Keratinocyte (primary cell): ENCODE results near the gene BRCA2. TPM values are rescaled to one million over a fixed set of nuclear protein-coding genes. Genes with fewer than 3 reads are reported as not detected.

Experiments
- DNase-seq: peaks from one replicate; pipeline ENCODE4 v3.0.0-alpha.2; 2011; ENCODE audit warnings: low read depth, missing footprints, low spot score
- FAIRE-seq: peaks from 2 replicates; lab custom pipeline; 2011; peaks lifted over from hg19 to GRCh38; lab: Jason Lieb, UNC
- H2AFZ ChIP-seq: 2 replicates; pipeline ENCODE4 v1.6.0; 2012; ENCODE audit warnings: low read length, control low read depth, inconsistent platforms; ENCODE audit not compliant: control insufficient read depth
- H3K27ac ChIP-seq: 2 replicates; pipeline ENCODE4 v1.5.1; 2011; ENCODE audit warnings: low read length; ENCODE audit not compliant: control insufficient read depth, insufficient read depth
- H3K27me3 ChIP-seq: 3 replicates; pipeline ENCODE4 v1.6.0; 2011; ENCODE audit warnings: low read length; ENCODE audit not compliant: control insufficient read depth, insufficient read depth; ENCODE audit errors: extremely low read depth
- H3K36me3 ChIP-seq, 2 experiments: 2 replicates in 1 of 2; 3 replicates in 1 of 2; pipeline ENCODE4 v1.5.1; 2011; ENCODE audit warnings: low read length in 2 of 2, mild to moderate bottlenecking in 1 of 2; ENCODE audit not compliant: control insufficient read depth in 2 of 2, insufficient read depth in 2 of 2; ENCODE audit errors: extremely low read depth in 1 of 2
- H3K4me1 ChIP-seq: 3 replicates; pipeline ENCODE4 v1.5.1; 2011; ENCODE audit warnings: low read length; ENCODE audit not compliant: control insufficient read depth, insufficient read depth; ENCODE audit errors: extremely low read depth
- H3K4me2 ChIP-seq: 3 replicates; pipeline ENCODE4 v1.6.0; 2011; ENCODE audit warnings: low read depth, low read length; ENCODE audit not compliant: control insufficient read depth, insufficient read depth; ENCODE audit errors: extremely low read depth
- H3K4me3 ChIP-seq, 3 experiments: fragments of 200-600 bp in 1 of 3; sonication (generic) in 1 of 3; 2 replicates in 2 of 3; 3 replicates in 1 of 3; pipeline ENCODE4 v1.5.1; 2011 to 2016; ENCODE audit warnings: low read length in 3 of 3, mild to moderate bottlenecking in 3 of 3, control low read depth in 2 of 3, inconsistent platforms in 1 of 3, low read depth in 1 of 3, mixed read lengths in 1 of 3, mixed run types in 1 of 3, moderate library complexity in 1 of 3; ENCODE audit not compliant: control insufficient read depth in 2 of 3, insufficient read depth in 2 of 3; ENCODE audit errors: extremely low read depth in 1 of 3
- H3K79me2 ChIP-seq: 2 replicates; pipeline ENCODE4 v1.6.0; 2012; ENCODE audit warnings: low read length; ENCODE audit not compliant: control insufficient read depth, insufficient read depth
- H3K9ac ChIP-seq: 3 replicates; pipeline ENCODE4 v1.6.0; 2011; ENCODE audit warnings: low read length; ENCODE audit not compliant: control insufficient read depth, insufficient read depth; ENCODE audit errors: extremely low read depth
- H3K9me1 ChIP-seq: 3 replicates; pipeline ENCODE4 v1.6.0; 2011; ENCODE audit warnings: low read length; ENCODE audit not compliant: control insufficient read depth, insufficient read depth; ENCODE audit errors: extremely low read depth
- H3K9me3 ChIP-seq: 2 replicates; pipeline ENCODE4 v1.5.1; 2012; ENCODE audit warnings: low read depth, low read length; ENCODE audit not compliant: control insufficient read depth
- H4K20me1 ChIP-seq: 3 replicates; pipeline ENCODE4 v1.6.0; 2011; ENCODE audit warnings: low read length; ENCODE audit not compliant: control insufficient read depth, insufficient read depth; ENCODE audit errors: extremely low read depth
- EZH2 ChIP-seq: IDR thresholded peaks from one replicate; pipeline ENCODE4 v1.6.1; 2012; ENCODE audit warnings: inconsistent platforms, mild to moderate bottlenecking, low read length, moderate library complexity
- dilution Hi-C: fragments of 300-500 bp; cut with MboI; formaldehyde crosslinking; loops from one replicate; pipeline ENCODE4 v1.7.0; 2020; ENCODE audit warnings: low sequenced_read_pairs; ENCODE audit not compliant: extremely low pct_ligation_motif_present
- polyA plus RNA-seq, 5 experiments: library from polyadenylated mRNA; depleted of rRNA in 3 of 5; stranded (reverse) in 3 of 5; stranded (forward) in 1 of 5; unstranded in 1 of 5; fragments of >200 nt; gene quantifications; 1 replicate in 1 of 5; 2 replicates in 3 of 5; 3 replicates in 1 of 5; pipeline versions ENCODE4 v1.2.1 to v1.2.3, GENCODE V29; 2011 to 2012; ENCODE audit warnings: missing spikeins in 2 of 5, low read depth in 1 of 5, low replicate concordance in 1 of 5
- TF ChIP-seq, protein P1 (sequence below), 3 experiments: IDR thresholded peaks in 1 of 3; conservative IDR thresholded peaks in 1 of 3; optimal IDR thresholded peaks in 1 of 3; 2 replicates in 2 of 3; 3 replicates in 1 of 3; pipeline versions ENCODE3 to v1.5.1; 2011; ENCODE audit warnings: low read length in 3 of 3, mild to moderate bottlenecking in 3 of 3, moderate library complexity in 2 of 3, control low read depth in 1 of 3, inconsistent platforms in 1 of 3; ENCODE audit not compliant: insufficient read depth in 2 of 3; ENCODE audit errors: extremely low read depth in 1 of 3

BRCA2 gene
- polyA plus RNA-seq, 1 donor (not counting 4 experiments of a cell fraction or from before 2014, with no cell fraction given) = 2.4 TPM

- no peak for TF ChIP-seq EZH2
- TF ChIP-seq, protein P1, sequence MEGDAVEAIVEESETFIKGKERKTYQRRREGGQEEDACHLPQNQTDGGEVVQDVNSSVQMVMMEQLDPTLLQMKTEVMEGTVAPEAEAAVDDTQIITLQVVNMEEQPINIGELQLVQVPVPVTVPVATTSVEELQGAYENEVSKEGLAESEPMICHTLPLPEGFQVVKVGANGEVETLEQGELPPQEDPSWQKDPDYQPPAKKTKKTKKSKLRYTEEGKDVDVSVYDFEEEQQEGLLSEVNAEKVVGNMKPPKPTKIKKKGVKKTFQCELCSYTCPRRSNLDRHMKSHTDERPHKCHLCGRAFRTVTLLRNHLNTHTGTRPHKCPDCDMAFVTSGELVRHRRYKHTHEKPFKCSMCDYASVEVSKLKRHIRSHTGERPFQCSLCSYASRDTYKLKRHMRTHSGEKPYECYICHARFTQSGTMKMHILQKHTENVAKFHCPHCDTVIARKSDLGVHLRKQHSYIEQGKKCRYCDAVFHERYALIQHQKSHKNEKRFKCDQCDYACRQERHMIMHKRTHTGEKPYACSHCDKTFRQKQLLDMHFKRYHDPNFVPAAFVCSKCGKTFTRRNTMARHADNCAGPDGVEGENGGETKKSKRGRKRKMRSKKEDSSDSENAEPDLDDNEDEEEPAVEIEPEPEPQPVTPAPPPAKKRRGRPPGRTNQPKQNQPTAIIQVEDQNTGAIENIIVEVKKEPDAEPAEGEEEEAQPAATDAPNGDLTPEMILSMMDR (optimal IDR thresholded peaks at IDR 0.05 in 1 of 3, IDR thresholded peaks at IDR 0.05 in 1 of 3, conservative IDR thresholded peaks at IDR 0.05 in 1 of 3; ENCODE audit: extremely low read depth in 1 of 3, insufficient read depth in 2 of 3, low read length in 3 of 3) = no peak
- no peak overlapping the region for H3K9ac ChIP-seq
- no peak overlapping the region for H3K4me2 ChIP-seq
- no peaks in the 10 kb centered on the region for H3K79me2 ChIP-seq
- no peaks in the 10 kb centered on the region for H3K9me1 ChIP-seq
- DNase-seq (no peak), FAIRE-seq (no peak)
- no peaks in the 10 kb centered on the region for H3K27me3 ChIP-seq
- dilution Hi-C loops = no loop called here
- H3K9me3 ChIP-seq = no peaks in the 10 kb centered on the region
- H2AFZ ChIP-seq = no peak overlapping the region
- no peaks in the 10 kb centered on the region for H4K20me1 ChIP-seq
- H3K4me1 ChIP-seq = no peaks in the 10 kb centered on the region
- H3K36me3 ChIP-seq = peaks cover 0 to 1% of the 10 kb centered on the region in 2 experiments
- H3K27ac ChIP-seq = no peak overlapping the region
- H3K4me3 ChIP-seq = no peak overlapping the region
Measured at GRCh38 chr13:32438871-32439270, 123.6 kb downstream of the BRCA2 start.

- FAIRE-seq = no peak
- Histone ChIP-seq H2AFZ (no peak overlapping the region), H3K4me2 (no peak overlapping the region), H3K9ac (no peak overlapping the region), H3K9me3 (no peaks in the 10 kb centered on the region), H3K4me1 (no peaks in the 10 kb centered on the region), H3K27ac (no peak overlapping the region), H4K20me1 (no peaks in the 10 kb centered on the region), H3K9me1 (no peaks in the 10 kb centered on the region), H3K36me3 (peaks cover 0 to 1% of the 10 kb centered on the region in 2 experiments), H3K79me2 (no peaks in the 10 kb centered on the region), H3K27me3 (no peaks in the 10 kb centered on the region), H3K4me3 (no peak overlapping the region)
- DNase-seq = no peak
- TF ChIP-seq, protein P1 (optimal IDR thresholded peaks at IDR 0.05 in 1 of 3, IDR thresholded peaks at IDR 0.05 in 1 of 3, conservative IDR thresholded peaks at IDR 0.05 in 1 of 3; ENCODE audit: extremely low read depth in 1 of 3, insufficient read depth in 2 of 3, low read length in 3 of 3) = peak; percentile 16 to 50 (median 29)
- TF ChIP-seq EZH2 = no peak
- dilution Hi-C loops = no loop called here
Measured at GRCh38 chr13:32443111-32443510, 127.8 kb downstream of the BRCA2 start.
